Stimulated activated CD4-positive, alpha-beta T cell treated with anti-CD3 and anti-CD28 coated beads, Interleukin-12 subunit alpha, Interleukin-12 subunit beta, amount 100 ng/mL, for 4 hours (primary cell): Measurements from ENCODE around the gene TRABD2A.

ENCODE experiments used
- DNase-seq: peaks from one replicate; pipeline ENCODE4 v3.0.0-alpha.2; 2020

TRABD2A gene

DNA sequence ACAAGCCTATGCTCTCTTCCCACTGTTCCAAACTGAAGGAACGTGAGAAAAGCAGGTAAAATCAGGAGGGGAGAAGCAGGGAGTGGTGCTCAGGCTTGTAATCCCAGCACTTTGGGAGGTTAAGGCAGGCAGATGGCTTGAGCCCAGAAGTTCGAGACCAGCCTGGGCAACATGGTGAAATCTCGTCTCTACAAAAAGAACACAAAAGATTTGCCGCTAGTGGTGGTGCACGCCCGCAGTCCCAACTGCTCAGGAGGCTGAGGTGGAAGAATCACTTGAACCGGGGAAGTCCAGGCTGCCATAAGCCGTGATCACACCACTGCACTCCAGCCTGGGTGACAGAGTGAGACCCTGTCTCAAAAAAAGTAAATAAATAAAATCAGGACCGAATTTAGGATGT lies 23.3 kb upstream of the TRABD2A start:
- DNase-seq, result no peak

DNA sequence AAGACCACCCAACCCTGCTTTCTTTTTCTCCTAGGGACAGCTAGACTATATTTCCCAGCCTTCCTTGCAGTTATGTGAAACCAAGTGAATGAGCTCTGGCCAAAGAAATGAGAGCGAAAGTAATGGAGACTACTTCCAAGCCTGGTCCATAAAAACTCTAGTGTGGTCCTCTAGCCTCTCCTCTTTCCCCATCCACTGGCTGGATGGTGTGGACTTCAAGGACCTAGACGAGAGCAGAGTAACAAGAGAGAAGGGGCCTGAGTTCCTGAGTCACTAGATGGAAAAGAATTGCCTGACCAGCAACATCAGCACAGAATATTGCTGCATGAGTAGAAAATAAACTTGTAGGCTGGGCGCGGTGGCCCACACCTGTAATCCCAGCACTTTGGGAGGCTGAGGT lies 21.6 kb upstream of the TRABD2A start:
- no peak for DNase-seq

GRCh38 chr2:84901593-84902120 lies 20.8 kb upstream of the TRABD2A start:
- no peak for DNase-seq

DNA sequence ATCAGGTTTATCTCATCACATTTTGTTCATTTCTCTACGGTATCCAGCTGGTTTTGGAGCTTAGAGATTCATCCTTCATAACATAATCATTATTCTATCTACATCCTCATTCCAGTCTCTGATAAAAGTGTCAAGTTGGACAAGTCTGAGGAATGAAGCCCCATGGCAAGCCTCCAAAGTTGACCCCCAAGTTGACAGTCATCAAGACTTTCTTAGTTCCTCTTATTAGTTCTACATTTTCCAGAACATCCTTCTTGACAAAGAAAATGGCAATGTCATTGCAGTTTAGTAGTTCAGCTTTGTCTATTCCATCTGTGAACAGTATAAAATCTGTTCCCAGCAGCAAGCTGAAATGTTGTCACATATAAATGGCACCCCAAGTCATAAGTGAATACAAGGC lies 20.1 kb upstream of the TRABD2A start:
- no peak for DNase-seq

DNA sequence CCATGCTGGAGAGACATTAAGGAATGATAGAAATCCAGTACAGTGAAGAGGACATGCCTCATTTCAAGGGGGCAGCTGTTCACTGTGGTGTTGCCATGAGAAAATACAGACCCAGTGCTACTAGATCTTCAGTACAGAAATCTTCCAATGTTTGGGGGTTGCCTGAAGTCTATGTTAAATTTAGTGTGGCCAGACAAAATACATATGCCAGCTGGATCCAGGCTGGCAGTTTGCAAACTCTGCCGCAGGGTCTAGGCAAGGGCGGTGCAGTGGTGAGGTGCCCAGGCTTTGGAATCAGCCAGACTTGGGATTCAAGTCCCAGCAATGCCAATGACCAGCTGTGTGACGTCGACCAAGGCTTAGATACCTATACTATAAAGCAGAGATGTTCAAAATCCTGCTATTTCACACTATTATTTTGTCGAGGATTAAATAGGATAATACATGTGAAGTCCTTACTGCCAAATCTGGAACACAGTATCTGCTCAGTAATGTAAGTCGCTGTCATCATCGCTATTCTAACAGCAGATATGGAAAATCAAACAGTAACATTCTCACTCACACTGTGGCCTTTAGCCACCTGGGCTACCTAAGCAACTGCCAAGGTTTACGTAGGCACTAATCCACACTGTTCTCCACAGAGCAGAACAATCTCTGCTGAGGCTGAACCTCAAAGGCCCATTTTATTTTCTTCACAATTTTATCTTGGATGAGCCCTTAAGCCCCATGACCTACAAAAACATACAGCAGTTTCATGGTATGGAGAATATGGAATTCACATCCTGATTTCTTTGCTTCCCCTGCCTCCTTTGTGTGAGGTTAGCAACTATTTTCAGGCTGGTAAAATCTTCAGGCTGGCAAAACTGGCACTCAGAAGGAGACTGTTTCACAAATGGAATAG lies 18.7 kb upstream of the TRABD2A start:
- no peak for DNase-seq

- no peak for DNase-seq
These were observed 16.9 kb upstream of the TRABD2A start for GRCh38 chr2:84897773-84898172.

DNA sequence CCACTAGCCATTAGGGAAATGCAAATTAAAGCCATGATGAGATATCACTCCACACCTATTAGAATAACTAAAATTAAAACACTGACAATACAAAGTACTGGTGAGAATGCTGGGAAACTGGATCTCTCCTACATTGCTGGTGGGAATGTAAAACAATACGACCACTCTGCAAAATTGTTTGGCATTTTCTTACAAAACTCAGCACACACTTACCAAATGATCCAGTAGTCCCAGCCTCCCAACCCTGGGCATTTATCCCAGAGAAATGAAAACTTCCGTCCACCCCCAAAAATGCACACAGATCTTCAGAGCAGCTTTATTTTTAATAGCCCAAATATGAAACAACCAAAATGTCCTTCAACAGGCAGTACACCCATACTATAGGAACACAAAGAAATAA lies 15.7 kb upstream of the TRABD2A start:
- no peak for DNase-seq

GRCh38 chr2:84894758-84895520 lies 14.1 kb upstream of the TRABD2A start:
- no peak for DNase-seq

GRCh38 chr2:84894131-84894586 lies 13.3 kb upstream of the TRABD2A start:
- no peak for DNase-seq

DNA sequence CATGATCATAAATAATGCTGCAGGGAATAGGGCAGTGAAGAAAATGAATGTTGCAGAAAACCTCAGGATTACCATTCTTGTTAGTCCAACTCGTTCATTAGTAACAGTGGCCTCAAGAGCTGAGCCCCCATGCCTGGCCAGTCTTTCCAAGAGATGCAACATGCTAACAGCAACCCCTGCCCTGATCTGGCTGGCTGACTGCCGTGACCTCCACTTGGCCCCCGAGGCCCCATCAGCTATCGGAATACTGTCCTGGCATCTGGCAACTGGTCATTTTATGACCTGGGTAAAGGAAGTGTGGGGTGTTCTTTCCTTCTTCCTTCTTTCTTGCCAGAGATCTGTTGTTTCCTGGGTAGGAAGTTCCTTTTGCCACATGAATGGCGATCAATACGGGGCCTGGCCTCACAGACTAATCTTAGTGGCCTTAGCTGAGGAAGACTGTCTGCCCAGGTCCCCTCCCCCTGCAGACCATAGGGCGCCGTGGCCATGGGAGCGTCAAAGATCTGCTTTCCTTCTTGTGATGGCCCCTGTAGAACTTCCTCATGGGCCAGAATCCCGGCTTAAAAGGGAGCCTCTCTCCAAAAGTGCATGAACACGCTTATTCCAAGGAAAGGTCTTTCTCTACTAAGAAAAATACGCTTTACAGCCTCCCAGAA lies 10.6 kb upstream of the TRABD2A start:
- no peak for DNase-seq

DNA sequence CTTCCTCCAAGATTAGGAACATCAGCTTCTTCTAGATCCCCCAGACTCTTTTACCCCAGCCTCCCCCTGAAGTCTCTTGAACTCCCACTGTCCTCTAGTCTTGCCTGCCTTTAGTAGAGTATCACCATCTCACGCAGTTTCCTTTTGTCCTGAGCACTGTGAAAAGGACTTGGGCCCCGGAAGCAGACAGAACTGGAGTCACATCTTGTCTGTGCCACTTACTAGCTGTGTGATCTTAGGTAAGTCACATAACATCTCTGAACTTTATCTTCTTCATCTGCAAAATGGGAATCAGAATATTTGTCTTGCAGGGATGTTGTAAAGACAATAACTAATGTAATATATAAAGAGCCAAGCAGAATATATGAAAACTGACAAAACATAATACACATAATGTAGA lies 8.4 kb upstream of the TRABD2A start:
- no peak for DNase-seq

DNA sequence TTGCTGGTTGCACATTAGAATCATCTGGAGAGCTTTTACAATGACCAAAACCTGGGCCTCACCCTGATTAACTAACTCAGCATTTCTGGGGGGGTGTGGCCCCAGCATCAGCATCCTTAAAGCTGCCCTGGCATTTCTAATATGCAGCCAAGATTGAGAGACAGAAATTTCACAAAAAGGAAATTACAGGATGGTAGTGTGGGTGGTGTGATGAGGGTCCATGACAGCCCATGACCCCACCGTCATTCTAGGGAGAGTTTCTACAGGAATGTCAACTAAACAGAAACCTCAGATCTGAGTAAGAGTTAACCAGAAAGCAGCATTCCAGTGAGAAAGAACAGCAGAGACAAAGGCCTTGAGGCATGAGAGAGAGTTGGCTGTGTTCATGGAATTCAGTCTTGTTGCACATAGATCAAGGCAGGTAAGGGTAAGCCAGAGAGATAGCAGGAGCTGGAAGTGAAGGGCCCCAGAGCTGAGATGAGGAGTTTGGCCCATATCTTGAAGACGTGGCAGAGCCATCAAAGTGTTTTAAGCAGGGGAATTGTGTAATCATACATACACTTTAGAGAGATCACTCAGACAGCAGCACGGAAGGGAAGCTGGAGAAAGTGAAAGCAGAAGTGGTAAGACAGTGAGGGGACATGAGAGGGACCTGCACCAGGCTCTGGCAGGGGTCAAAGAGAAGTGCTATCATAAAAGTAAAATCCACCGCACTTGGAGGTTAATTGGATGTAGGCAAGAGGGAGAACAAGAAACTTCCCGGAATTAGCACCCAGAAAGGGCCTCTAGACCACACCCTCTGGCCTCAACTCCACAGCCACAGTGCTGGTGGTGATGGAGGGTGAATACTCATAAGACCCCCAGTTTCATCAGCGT lies 7.8 kb upstream of the TRABD2A start:
- DNase-seq, result no peak

DNA sequence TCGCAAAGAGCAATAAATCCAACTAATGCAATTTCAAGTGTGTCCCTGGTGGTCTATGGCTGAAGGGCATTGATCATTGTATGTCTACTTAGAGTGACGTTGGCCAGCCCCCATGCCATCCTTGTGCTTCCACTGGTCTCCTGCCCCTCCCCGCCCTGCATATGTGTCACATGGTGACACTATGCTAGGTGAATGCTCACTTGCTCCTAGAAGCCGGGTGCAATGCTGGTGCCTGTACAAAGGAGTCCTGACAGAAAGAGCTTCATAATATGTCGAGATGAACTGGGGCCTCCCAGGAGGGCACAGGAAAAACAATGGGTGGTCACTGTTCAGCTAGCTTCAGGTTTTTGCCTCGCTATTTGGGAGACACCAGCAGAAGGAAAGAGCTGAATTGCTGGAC lies 5.9 kb upstream of the TRABD2A start:
- no peak for DNase-seq

DNA sequence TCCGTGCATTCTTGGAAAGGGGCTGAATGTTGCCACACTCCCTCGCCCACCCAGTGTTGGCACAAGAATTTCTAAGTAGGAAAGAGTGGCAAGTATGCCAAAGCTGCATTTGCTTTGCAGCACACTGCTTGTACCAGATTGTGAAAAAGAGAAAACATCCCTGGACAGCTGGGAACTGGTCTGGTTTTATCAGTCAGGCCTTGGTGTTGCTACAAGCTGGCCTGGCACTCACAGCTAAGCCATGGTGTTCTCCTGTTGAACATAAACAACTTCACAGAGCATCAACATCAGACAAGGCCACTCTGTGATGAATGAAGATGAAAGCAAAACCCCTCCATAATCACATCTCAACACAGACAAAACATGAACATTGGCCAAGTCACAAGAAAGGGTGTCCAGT lies 4.2 kb upstream of the TRABD2A start:
- no peak for DNase-seq

- no peak for DNase-seq
These were observed 3.6 kb upstream of the TRABD2A start for GRCh38 chr2:84884449-84884848.

DNA sequence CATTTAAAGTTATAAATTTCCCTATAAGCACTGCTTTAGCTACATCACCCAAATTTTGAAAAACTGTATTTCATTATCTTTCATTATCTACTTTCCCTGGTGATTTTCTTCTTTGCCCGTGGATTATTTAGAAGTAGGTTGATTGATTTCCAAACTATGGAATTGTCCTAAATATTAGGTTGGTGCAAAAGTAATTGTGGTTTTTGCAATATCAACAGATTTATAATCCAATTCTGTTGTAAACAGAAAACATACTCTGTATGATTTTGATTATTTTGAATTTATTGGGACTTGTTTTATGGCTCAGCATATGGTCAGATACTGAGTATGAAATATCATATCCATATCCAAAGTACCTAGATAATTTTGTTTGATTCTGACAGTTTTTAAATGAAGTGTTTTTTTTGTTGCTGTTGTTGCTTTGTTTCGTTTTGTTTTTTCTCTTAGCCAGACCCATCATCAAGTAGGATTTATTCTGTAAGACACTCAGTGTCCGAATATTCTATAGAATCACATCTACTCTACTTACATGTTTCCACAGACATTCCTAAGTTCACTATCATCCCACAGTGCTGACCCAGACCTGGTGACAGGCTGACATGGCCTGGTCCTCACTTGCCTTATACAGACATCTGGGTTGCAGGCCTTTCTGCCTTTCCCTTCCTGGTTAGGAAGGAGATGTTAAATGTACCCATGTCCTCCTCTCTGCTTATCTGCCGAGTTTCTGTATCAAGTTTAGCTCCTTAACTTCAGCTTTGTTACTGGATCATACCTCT lies 2.1 kb upstream of the TRABD2A start:
- DNase-seq, result no peak

- DNase-seq, result no peak
These were observed 1.5 kb upstream of the TRABD2A start for GRCh38 chr2:84882414-84882738.

- peak; percentile 81 for DNase-seq
These were observed 913 bp upstream of the TRABD2A start for GRCh38 chr2:84881581-84882413.

DNA sequence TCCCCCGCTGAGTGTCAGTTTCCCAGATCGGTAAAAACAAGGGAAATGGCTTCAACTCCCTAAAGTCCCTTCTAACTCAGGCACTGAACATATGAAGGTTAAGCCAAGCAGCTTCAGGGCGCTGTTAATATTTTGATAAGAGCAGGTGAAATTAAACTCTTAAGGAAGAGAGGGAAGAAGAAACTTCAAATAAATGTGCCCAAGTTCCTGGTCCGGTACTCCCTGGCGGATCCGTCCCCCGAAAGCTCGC lies 564 bp downstream of the TRABD2A start:
- no peak for DNase-seq

- DNase-seq, result no peak
These were observed 1.1 kb downstream of the TRABD2A start for GRCh38 chr2:84879584-84880394.
